Activated CD8-positive, alpha-beta T cell treated with anti-CD3 and anti-CD28 coated beads for 36 hours (primary cell): Measurements from ENCODE around the gene TCHP. TPM values are rescaled to one million over a fixed set of nuclear protein-coding genes. Genes with fewer than 3 reads are reported as not detected.

Experiments
- ATAC-seq: fragments of 200-7000 bp; cut with Tn5 transposase; one replicate; pipeline ENCODE4 v1.10.0; 2021; ENCODE audit warnings: mild to moderate bottlenecking, moderate library complexity
- CTCF ChIA-PET: fragments of 350-600 bp; sonication (Branson Sonifier 250); formaldehyde crosslinking; loops from one replicate; lab custom pipeline; 2021; ENCODE audit warnings: antibody characterized with exemption; lab: Charles Lee
- POLR2A ChIA-PET: fragments of 350-600 bp; sonication (Branson Sonifier 250); formaldehyde crosslinking; loops from one replicate; lab custom pipeline; 2021; ENCODE audit warnings: antibody characterized with exemption; lab: Charles Lee
- DNase-seq: peaks from one replicate; pipeline ENCODE4 v3.0.0-alpha.2; 2020
- H3K27ac Mint-ChIP-seq: one replicate; pipeline ENCODE4 v1.8.0; 2021; ENCODE audit warnings: mild to moderate bottlenecking, mixed read lengths
- H3K27me3 Mint-ChIP-seq: one replicate; pipeline ENCODE4 v1.8.0; 2021; ENCODE audit warnings: mixed read lengths
- H3K36me3 Mint-ChIP-seq: one replicate; pipeline ENCODE4 v1.8.0; 2021; ENCODE audit warnings: low read depth, mixed read lengths
- H3K4me1 Mint-ChIP-seq: one replicate; pipeline ENCODE4 v1.8.0; 2021; ENCODE audit warnings: low read depth, mixed read lengths
- H3K4me3 Mint-ChIP-seq: one replicate; pipeline ENCODE4 v1.8.0; 2021; ENCODE audit warnings: mild to moderate bottlenecking, moderate library complexity, mixed read lengths
- H3K9me3 Mint-ChIP-seq: one replicate; pipeline ENCODE4 v1.8.0; 2021; ENCODE audit warnings: mixed read lengths
- intact Hi-C: fragments of 100-400 bp; cut with micrococcal nuclease; formaldehyde crosslinking; loops from one replicate; pipeline ENCODE4 v1.10.0; 2022
- total RNA-seq, 2 experiments: library from RNA; stranded (reverse); gene quantifications; one replicate each; pipeline ENCODE4 v1.2.3, GENCODE V29; 2021
- TF ChIP-seq, protein P1 (sequence below): fragments of 200-600 bp; IDR thresholded peaks from one replicate; pipeline ENCODE4 v1.8.0; 2022; ENCODE audit warnings: antibody characterized with exemption, mild to moderate bottlenecking

The TCHP gene
- total RNA-seq, 2 experiments from 2014 or later: 19.9 to 21.0 TPM

DNA sequence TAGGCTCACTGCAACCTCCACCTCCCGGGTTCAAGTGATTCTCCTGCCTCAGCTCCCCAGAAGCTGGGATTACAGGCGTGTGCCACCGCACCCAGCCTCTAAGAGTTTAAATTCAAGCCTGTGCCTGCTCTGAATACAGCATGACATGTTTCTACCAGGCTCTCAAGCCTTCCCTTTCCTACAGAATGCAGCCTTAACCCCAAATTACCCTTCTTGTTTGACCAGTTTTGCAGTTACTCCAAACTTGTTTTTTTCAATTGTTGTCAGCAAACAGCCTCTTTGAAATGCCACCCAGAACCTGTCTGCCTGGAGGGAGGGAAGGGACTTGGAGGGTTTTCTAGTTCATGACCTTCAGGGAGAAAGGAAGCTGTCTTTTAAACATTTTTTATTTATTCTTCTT, 35.2 kb upstream of the TCHP start:
- intact Hi-C loops: no loop called here
- ChIA-PET POLR2A (no interaction called here), CTCF (interaction anchor here (1.0 to 3.6 kb wide), 3 partner anchors 12 to 90 kb away, joined by 3 to 22 read pairs (median 7); no protein-coding TSS in a partner anchor)
- H3K27ac Mint-ChIP-seq: peak overlapping the region; percentile 25
- H3K4me1 Mint-ChIP-seq: peaks cover 23% of the 10 kb centered on the region
- no peaks in the 10 kb centered on the region for H3K27me3 Mint-ChIP-seq
- no peaks in the 10 kb centered on the region for H3K9me3 Mint-ChIP-seq
- ATAC-seq: no peak
- H3K4me3 Mint-ChIP-seq: no peak overlapping the region
- TF ChIP-seq, protein P1, sequence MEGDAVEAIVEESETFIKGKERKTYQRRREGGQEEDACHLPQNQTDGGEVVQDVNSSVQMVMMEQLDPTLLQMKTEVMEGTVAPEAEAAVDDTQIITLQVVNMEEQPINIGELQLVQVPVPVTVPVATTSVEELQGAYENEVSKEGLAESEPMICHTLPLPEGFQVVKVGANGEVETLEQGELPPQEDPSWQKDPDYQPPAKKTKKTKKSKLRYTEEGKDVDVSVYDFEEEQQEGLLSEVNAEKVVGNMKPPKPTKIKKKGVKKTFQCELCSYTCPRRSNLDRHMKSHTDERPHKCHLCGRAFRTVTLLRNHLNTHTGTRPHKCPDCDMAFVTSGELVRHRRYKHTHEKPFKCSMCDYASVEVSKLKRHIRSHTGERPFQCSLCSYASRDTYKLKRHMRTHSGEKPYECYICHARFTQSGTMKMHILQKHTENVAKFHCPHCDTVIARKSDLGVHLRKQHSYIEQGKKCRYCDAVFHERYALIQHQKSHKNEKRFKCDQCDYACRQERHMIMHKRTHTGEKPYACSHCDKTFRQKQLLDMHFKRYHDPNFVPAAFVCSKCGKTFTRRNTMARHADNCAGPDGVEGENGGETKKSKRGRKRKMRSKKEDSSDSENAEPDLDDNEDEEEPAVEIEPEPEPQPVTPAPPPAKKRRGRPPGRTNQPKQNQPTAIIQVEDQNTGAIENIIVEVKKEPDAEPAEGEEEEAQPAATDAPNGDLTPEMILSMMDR: no peak
- DNase-seq: no peak
- no peaks in the 10 kb centered on the region for H3K36me3 Mint-ChIP-seq

DNA sequence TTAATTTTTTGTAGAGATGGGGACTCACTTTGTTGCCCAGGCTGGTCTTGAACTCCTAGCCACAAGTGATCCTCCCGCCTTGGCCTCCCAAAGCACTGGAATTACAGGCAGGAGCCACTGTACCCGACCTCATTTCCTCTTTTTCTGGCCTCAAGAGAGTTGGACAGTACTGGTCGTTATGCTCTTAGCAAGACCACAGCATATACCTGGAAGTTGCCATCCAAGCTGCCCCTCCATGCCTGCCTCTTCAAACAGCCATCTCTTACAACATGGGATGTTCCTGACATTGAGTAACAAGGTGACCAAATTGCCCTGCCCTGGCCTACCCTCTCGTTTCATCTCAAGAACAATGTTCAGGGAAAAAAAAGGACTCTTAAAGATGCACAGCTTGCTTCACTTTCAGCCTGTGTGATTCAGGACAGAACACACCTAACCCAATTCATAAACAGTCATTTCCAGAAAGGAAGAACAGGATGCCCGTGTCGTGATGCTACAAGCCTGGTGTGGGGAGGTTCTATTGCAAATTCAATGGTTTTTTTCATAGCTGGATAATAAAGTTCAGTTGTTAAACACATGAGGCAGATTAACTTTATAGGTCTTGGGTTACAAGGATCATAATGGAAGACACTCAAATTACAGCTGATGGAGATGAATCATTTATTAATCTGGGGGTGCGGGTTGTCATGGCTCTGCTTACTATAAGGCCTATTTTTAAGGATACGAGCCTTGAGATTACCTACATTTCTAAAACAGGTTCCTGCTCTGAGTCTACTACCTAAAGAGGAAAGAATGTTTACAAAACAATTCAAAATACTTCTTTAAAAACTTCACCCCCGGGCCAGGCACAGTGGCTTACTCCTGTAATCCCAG, 31.7 kb upstream of the TCHP start:
- H3K4me1 Mint-ChIP-seq: peaks cover 30% of the 10 kb centered on the region
- no peaks in the 10 kb centered on the region for H3K36me3 Mint-ChIP-seq
- no peak overlapping the region for H3K27ac Mint-ChIP-seq
- no peak for ATAC-seq
- no peak for DNase-seq
- H3K27me3 Mint-ChIP-seq: no peaks in the 10 kb centered on the region
- no peak overlapping the region for H3K4me3 Mint-ChIP-seq
- TF ChIP-seq, protein P1: no peak
- intact Hi-C loops: no loop called here
- no peaks in the 10 kb centered on the region for H3K9me3 Mint-ChIP-seq
- CTCF ChIA-PET: interaction anchor here (1.3 to 2.5 kb wide), 3 partner anchors 15 to 63 kb away, joined by 3 to 10 read pairs (median 6); no protein-coding TSS in a partner anchor
- POLR2A ChIA-PET: no interaction called here

DNA sequence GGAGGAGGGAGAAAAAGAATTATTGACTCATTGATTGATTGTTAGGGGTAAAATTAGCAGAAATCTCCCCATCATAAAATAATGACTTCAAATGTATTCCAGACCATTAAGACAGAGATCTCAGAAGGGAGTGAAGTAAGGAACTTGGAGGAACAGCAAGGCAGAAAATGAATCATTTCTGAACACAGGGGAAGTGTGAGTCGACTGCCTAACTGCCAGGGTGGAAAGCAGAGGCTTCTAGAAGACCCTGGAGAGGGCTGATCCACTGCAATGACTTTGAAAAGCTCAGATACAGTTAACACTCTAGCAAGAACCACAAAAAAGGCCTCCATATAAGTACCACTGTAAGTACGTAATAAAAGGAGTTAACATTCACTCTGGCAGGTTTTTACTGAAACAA, 29.4 kb upstream of the TCHP start:
- TF ChIP-seq, protein P1: no peak
- ATAC-seq (no peak), DNase-seq (no peak)
- CTCF ChIA-PET: interaction anchor here (4.7 kb wide), 1 partner anchor 26 kb away, joined by 15 read pairs; no protein-coding TSS in a partner anchor
- Mint-ChIP-seq H3K27me3 (no peaks in the 10 kb centered on the region), H3K9me3 (no peaks in the 10 kb centered on the region), H3K36me3 (no peaks in the 10 kb centered on the region), H3K27ac (no peak overlapping the region), H3K4me3 (no peak overlapping the region), H3K4me1 (peaks cover 19% of the 10 kb centered on the region)
- intact Hi-C loops: no loop called here
- POLR2A ChIA-PET: no interaction called here

DNA sequence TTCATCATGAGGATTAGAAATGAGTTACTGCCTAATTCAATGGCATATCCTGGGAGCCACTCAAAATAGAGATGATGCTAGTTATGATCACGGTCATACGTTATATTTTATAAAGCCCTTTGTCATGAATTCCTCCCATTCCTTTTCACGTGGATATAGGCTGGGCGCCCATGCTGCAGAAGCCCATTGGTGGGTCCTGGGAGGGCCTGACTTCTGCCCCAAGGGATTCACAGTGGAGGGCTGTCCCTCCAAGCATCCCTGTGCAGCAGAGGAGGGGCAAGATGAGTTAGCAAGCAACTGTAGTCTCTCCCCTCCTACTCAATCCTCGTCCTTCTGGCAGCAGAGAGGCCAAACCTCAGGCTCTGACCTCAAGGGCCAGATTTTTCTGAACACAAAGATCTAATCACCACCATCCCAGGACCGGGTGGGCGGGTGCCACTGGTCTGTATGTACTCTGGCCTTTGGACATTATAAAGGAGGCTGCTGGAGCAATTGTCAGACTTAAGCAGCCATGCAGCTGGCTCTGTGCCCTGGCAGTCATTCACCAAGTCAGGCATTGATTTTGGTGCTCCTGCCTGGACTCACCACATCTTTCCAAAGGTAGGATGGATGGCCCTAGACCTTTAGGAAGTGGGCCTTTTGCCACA, 28.3 kb upstream of the TCHP start:
- Mint-ChIP-seq H3K4me3 (no peak overlapping the region), H3K27ac (peak overlapping the region; percentile 23), H3K36me3 (no peaks in the 10 kb centered on the region), H3K27me3 (no peaks in the 10 kb centered on the region), H3K9me3 (no peaks in the 10 kb centered on the region), H3K4me1 (peaks cover 18% of the 10 kb centered on the region)
- DNase-seq (no peak), ATAC-seq (no peak)
- POLR2A ChIA-PET: no interaction called here
- TF ChIP-seq, protein P1: no peak
- intact Hi-C loops: no loop called here
- CTCF ChIA-PET: interaction anchor here (4.7 kb wide), 1 partner anchor 27 kb away, joined by 15 read pairs; no protein-coding TSS in a partner anchor

DNA sequence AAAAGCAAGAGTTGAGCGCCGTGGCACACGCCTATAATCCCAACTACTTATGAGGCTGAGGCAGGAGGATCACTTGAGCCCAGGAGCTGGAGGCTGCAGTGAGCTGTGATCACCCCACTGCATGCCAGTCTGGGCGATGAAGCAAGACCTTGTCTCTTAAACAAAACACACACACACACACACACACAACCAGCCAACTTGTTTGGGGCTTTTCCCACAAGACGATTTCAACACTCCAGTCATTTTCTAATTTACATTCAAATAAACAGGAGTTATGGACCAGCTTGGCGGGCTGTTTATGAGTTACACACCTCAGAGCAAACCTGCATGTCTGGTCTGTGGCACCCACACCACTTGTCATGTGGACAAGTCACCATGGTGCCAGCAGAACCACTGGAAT, 26.4 kb upstream of the TCHP start:
- intact Hi-C loops: no loop called here
- Mint-ChIP-seq H3K9me3 (no peaks in the 10 kb centered on the region), H3K27ac (no peak overlapping the region), H3K36me3 (no peaks in the 10 kb centered on the region), H3K4me3 (no peak overlapping the region), H3K27me3 (no peaks in the 10 kb centered on the region), H3K4me1 (peaks cover 25% of the 10 kb centered on the region)
- ATAC-seq (no peak), DNase-seq (no peak)
- ChIA-PET CTCF (interaction anchor here (0.6 to 4.7 kb wide), 4 partner anchors 20 to 67 kb away, joined by 3 to 15 read pairs (median 4); no protein-coding TSS in a partner anchor), POLR2A (no interaction called here)
- TF ChIP-seq, protein P1: no peak
